HT1080 (cell line): Measurements from ENCODE around the gene KIR3DL3. TPM values are rescaled to one million over a fixed set of nuclear protein-coding genes. Genes with fewer than 3 reads are reported as not detected.
"Not testable (repeated sequence)": the region's sequence is repeated elsewhere in the genome, so short reads cannot be mapped to it uniquely, and the experiment has no call there.

Source experiments
- DNase-seq: peaks from one replicate; pipeline ENCODE4 v3.0.0-alpha.2; 2015; ENCODE audit warnings: low read depth
- total RNA-seq: library from RNA; depleted of rRNA; stranded (reverse); fragments of >200 nt; shearing (Covaris generic); gene quantifications from 2 replicates; pipeline ENCODE4 v1.2.3, GENCODE V29; 2014

Gene KIR3DL3
- total RNA-seq, 1 experiment from 2014 or later, result not detected

DNA sequence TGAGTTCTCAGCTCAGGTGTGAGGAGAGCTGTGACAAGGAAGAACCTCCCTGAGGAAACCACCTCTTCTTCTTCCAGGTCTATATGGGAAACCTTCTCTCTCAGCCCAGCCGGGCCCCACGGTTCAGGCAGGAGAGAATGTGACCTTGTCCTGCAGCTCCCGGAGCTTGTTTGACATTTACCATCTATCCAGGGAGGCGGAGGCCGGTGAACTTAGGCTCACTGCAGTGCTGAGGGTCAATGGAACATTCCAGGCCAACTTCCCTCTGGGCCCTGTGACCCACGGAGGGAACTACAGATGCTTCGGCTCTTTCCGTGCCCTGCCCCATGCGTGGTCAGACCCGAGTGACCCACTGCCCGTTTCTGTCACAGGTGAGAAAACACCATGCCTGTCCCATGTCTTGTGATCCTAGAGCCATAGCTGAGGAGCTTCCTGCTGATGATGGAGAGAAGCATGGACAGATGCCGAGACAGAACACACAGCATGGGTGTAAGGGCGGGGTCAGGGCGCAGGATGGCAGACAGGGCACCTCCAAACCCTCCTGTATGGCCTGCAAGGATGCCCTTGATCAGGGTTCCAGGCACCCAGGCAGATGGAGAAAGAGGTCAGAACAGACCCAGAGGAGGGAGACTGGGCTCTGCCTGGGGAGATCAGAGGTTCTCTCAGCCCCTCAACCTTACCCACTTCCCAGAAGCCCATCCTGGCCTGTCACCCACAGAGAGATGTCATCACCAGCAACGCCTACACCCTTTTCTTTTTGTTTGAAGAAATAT is 5.4 kb downstream of the KIR3DL3 start:
- no peak for DNase-seq

DNA sequence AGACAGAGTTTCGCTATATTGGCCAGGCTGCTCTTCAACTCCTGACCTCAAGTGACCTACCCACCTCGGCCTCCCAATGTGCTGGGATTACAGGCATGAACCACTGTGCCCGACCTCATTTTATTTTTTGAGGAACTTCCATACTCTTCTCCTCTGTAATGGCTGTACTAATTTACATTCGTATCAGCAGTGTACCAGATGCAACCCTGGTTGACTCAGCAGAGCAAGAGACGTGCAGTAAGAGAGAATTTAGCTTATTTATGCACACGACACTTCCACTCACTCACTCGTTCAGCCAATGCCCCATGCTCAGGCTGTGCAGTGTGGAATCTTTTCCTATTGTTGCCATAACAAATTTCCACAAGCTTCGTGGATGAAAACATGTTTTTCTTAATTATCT is 6.9 kb downstream of the KIR3DL3 start:
- no peak for DNase-seq

DNA sequence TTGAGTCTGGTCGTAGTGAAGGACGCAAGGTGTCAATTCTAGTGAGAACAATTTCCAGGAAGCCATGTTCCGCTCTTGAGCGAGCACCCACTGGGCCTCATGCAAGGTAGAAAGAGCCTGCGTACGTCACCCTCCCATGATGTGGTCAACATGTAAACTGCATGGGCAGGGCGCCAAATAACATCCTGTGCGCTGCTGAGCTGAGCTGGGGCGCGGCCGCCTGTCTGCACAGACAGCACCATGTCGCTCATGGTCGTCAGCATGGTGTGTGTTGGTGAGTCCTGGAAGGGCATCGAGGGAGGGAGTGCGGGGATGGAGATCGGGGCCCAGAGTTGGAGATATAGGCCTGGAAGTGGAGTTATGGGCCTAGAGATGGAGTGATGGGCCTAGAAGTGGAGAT is 14.1 kb downstream of the KIR3DL3 start, which contains the start of gene KIR2DL3:
KIR2DL3 (plus strand) TSS at position 208 of the 400 bp plus-strand sequence; CDS start at position 241, 33 bp downstream.
- not testable (repeated sequence) for DNase-seq

GRCh38 chr19:54738715-54739114 is 14.5 kb downstream of the KIR3DL3 start:
- no peak for DNase-seq

DNA sequence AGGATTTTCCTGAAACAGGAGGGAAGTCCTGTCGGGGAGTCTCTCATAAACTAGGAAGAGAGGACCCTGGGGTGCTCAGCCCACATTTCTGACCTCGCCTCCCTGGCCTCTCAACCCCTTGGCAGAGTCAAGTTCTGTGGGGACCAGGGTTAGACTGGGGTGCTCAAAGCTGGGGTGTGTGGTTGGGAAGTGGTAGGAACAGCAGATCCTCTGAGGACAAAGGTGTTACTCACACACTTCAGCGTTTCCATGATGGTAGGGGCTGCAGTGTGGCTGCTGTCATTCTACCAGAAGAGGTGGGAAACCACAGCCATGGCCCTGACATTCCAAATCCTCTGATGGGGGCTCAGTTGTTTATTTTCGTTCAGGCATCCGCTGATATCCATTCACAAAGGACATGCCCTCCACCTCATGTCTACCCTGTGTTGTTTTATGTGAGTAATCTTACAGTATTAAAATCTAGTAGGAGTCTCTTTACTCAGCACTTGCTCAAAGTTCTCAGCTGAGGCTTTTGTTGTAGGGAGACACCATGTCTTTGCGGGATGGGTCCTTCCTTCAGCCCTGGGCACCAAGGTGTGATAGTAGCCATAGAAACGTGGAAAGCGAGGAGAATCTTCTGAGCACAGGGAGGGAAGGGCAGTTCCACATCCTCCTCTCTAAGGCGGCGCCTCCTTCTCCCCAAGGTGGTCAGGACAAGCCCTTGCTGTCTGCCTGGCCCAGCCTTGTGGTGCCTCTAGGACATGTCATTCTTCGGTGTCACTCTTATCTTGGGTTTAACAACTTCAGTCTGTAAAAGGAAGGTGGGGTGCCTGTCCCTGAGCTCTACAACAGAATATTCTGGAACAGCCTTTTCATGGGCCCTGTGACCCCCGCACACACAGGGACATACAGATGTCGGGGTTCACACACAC is 15.6 kb downstream of the KIR3DL3 start:
- no peak for DNase-seq

- not testable (repeated sequence) for DNase-seq
These were observed 17.7 kb downstream of the KIR3DL3 start for GRCh38 chr19:54741950-54742349.

GRCh38 chr19:54744080-54744479 is 19.8 kb downstream of the KIR3DL3 start:
- DNase-seq, result not testable (repeated sequence)

GRCh38 chr19:54747614-54748322 is 23.5 kb downstream of the KIR3DL3 start:
- DNase-seq, result peak; percentile 18

DNA sequence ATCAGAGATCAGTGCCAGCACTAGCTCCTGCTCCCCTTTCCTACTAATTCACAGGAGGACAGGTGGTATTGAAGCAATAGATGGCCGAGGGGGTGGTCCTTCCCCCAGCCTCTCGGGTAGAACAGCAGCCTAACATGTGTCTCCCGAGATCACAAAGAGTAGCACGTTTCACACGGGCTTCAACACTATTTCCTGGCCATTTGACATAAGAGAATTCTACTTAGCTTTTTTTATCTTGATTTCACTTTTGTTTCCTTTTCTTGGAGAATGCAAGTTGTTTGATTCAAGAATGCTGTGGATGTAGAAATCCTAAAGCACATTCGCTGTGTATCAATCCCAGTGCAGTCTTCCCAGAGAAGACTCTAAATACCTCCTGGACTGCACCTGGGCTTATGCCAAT is 26.0 kb downstream of the KIR3DL3 start:
- not testable (repeated sequence) for DNase-seq

GRCh38 chr19:54756204-54757110 is 32.2 kb downstream of the KIR3DL3 start:
- DNase-seq, result not testable (repeated sequence)

DNA sequence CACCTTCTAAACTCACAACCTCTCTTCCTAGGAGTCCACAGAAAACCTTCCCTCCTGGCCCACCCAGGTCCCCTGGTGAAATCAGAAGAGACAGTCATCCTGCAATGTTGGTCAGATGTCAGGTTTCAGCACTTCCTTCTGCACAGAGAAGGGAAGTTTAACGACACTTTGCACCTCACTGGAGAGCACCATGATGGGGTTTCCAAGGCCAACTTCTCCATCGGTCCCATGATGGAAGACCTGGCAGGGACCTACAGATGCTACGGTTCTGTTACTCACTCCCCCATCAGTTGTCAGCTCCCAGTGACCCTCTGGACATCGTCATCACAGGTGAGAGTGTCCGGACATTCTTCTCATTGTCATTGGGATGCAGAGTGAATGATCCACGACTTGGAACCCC is 34.3 kb downstream of the KIR3DL3 start:
- DNase-seq, result not testable (repeated sequence)

- not testable (repeated sequence) for DNase-seq
These were observed 40.0 kb downstream of the KIR3DL3 start for GRCh38 chr19:54764219-54764618.

DNA sequence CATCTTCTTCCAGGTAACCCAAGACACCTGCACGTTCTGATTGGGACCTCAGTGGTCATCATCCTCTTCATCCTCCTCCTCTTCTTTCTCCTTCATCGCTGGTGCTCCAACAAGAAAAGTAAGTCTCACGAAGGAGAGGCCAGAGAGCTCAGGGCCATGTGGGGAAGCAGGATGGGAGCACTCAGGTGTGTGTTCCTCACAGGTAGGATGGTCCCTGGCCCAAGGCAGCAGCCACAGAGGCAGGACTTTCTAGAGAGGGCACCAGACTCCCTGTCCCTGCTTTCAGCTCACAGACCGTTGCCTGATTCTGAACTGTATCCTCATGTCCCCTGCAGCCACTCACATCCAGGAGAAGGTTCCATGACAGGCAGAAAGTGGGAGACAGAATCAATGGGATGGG is 42.2 kb downstream of the KIR3DL3 start:
- DNase-seq, result not testable (repeated sequence)

GRCh38 chr19:54769646-54770045 is 45.4 kb downstream of the KIR3DL3 start, which contains the start of gene KIR2DL1:
Gene KIR2DL1, plus strand, starts transcription at chr19:54769793. Its CDS starts 58 bp downstream, at chr19:54769851.
- DNase-seq, result not testable (repeated sequence)

DNA sequence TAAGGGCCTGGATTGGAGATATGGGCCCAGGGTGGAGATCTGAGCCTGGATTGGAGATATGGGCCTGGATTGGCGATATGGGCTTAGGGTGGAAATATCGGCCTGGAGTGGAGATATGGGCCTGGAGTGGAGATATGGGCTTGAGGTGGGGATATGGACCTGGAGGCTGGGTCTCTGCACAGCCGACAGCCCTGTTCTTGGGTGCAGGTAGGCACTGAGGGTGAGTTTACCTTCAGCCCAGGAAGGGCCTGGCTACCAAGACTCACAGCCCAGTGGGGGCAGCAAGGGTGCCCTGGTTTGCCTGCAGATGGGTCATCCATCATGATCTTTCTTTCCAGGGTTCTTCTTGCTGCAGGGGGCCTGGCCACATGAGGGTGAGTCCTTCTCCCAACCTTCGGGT is 46.3 kb downstream of the KIR3DL3 start:
- DNase-seq, result not testable (repeated sequence)

- DNase-seq, result peak; percentile 75
These were observed 47.0 kb downstream of the KIR3DL3 start for GRCh38 chr19:54771018-54771960.

DNA sequence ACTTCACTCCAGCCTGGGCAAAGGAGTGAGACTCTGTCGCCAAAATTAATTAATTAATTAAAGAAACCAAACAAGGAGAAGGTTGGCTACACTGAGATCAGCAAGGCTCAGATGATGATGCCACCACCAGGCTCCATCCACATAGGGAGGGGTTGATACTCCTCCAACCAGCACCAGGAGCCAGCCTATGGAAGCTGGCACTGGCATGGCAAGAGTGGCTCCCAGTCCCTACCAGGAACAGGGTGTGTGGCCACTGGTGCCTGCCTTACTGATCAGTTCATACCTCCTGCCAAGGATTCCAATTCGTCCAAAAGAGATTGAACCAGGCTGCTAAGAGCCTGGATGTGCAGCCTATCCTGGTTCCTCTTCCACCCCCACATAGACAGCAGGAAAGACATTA is 48.4 kb downstream of the KIR3DL3 start:
- not testable (repeated sequence) for DNase-seq

DNA sequence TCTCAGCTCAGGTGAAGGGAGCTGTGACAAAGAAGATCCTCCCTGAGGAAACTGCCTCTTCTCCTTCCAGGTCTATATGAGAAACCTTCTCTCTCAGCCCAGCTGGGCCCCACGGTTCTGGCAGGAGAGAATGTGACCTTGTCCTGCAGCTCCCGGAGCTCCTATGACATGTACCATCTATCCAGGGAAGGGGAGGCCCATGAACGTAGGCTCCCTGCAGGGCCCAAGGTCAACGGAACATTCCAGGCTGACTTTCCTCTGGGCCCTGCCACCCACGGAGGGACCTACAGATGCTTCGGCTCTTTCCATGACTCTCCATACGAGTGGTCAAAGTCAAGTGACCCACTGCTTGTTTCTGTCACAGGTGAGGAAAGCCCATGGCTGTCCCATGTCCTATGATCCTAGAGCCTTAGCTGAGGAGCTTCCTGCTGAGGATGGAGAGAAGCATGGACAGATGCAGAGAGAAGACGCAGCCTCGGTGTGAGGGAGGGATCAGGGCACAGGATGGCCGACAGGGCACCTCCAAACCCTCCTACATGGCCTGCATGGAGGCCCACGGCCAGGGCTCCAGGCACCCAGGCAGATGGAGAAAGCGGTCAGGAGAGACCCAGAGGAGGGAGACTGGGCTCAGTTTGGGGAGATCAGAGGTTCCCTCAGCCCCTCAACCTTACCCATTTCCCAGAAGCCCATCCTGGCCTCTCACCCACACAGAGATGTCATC is 51.0 kb downstream of the KIR3DL3 start:
- DNase-seq, result not testable (repeated sequence)
